ENCODE measurements around the gene COL4A2.

GRCh38 chr13:110511509-110512181 is 204.6 kb downstream of the COL4A2 start:
- no peak for TF ChIP-seq CTCF (optimal IDR thresholded peaks at IDR 0.05 in 1 of 3, IDR thresholded peaks at IDR 0.05 in 1 of 3, conservative IDR thresholded peaks at IDR 0.05 in 1 of 3; ENCODE audit: extremely low read depth in 1 of 3, insufficient read depth in 2 of 3, low read length in 3 of 3)
- TF ChIP-seq EZH2 (IDR thresholded peaks at IDR 0.05; ENCODE audit: low read length), result no peak

Measured in keratinocyte (primary cell).